HepG2 (cell line): ENCODE results near the gene PMM2. TPM values are rescaled to one million over a fixed set of nuclear protein-coding genes. Genes with fewer than 3 reads are reported as not detected.

Experiments
- FOXP1 ChIP-seq, 2 experiments: fragments of 450-650 bp in 1 of 2; IDR thresholded peaks; 2 replicates each; pipeline ENCODE4 v1.6.1; 2017 to 2018; ENCODE audit warnings: antibody characterized with exemption in 1 of 2
- FUBP1 ChIP-seq: sonication (generic); formaldehyde crosslinking; IDR thresholded peaks from 2 replicates; pipeline ENCODE4 v1.5.1; 2020; ENCODE audit warnings: missing genetic modification reagents, mild to moderate bottlenecking, borderline replicate concordance
- GLMP ChIP-seq: sonication (generic); formaldehyde crosslinking; IDR thresholded peaks from 2 replicates; pipeline ENCODE4 v1.9.0; 2021; ENCODE audit warnings: missing genetic modification reagents, mild to moderate bottlenecking, borderline replicate concordance
- GMEB1 ChIP-seq: sonication (generic); formaldehyde crosslinking; IDR thresholded peaks from 2 replicates; pipeline ENCODE4 v1.5.1; 2020; ENCODE audit warnings: missing genetic modification reagents, mild to moderate bottlenecking, borderline replicate concordance
- HOXD1 ChIP-seq: sonication (generic); formaldehyde crosslinking; IDR thresholded peaks from 2 replicates; pipeline ENCODE4 v1.5.0; 2020; ENCODE audit warnings: missing genetic modification reagents
- LCORL ChIP-seq, 2 experiments: fragments of 450-650 bp in 1 of 2; sonication (generic) in 1 of 2; formaldehyde crosslinking in 1 of 2; IDR thresholded peaks; 2 replicates each; pipeline versions ENCODE4 v1.5.0 to v1.6.1; 2017 to 2020; ENCODE audit warnings: antibody characterized with exemption in 1 of 2, missing genetic modification reagents in 1 of 2
- MLX ChIP-seq: IDR thresholded peaks from 2 replicates; pipeline ENCODE4 v1.6.1; 2016
- NR2F2 ChIP-seq: IDR thresholded peaks from 2 replicates; pipeline ENCODE4 v1.6.1; 2012; ENCODE audit warnings: low read depth, inconsistent platforms, borderline replicate concordance
- SNAPC2 ChIP-seq: sonication (generic); formaldehyde crosslinking; IDR thresholded peaks from 2 replicates; pipeline ENCODE4 v1.8.1; 2022; ENCODE audit warnings: mild to moderate bottlenecking, missing genetic modification reagents
- SRF ChIP-seq: IDR thresholded peaks from 2 replicates; pipeline ENCODE4 v1.6.1; 2011; ENCODE audit warnings: mild to moderate bottlenecking, low read depth, low read length, moderate library complexity
- ZBTB38 ChIP-seq: sonication (generic); formaldehyde crosslinking; IDR thresholded peaks from 2 replicates; pipeline ENCODE4 v1.5.1; 2020; ENCODE audit warnings: mild to moderate bottlenecking, missing genetic modification reagents
- ZBTB46 ChIP-seq: sonication (generic); formaldehyde crosslinking; IDR thresholded peaks from 2 replicates; pipeline ENCODE4 v1.4.0; 2020; ENCODE audit warnings: mild to moderate bottlenecking, missing genetic modification reagents, borderline replicate concordance
- ZFAT ChIP-seq: sonication (generic); formaldehyde crosslinking; conservative IDR thresholded peaks from 2 replicates; pipeline ENCODE4 v1.8.1; 2023; ENCODE audit warnings: missing genetic modification reagents, inconsistent platforms
- ZGPAT ChIP-seq: IDR thresholded peaks from 2 replicates; pipeline ENCODE4 v1.6.1; 2016; ENCODE audit warnings: mild to moderate bottlenecking
- ZNF121 ChIP-seq: sonication (generic); formaldehyde crosslinking; IDR thresholded peaks from 2 replicates; pipeline ENCODE4 v1.5.0; 2020; ENCODE audit warnings: mild to moderate bottlenecking, missing genetic modification reagents
- ZNF350 ChIP-seq: sonication (generic); formaldehyde crosslinking; IDR thresholded peaks from 2 replicates; pipeline ENCODE4 v1.4.0; 2020; ENCODE audit warnings: mild to moderate bottlenecking, low read depth, missing genetic modification reagents, borderline replicate concordance
- ZNF44 ChIP-seq: sonication (generic); formaldehyde crosslinking; IDR thresholded peaks from 2 replicates; pipeline ENCODE4 v1.5.1; 2020; ENCODE audit warnings: mild to moderate bottlenecking, missing genetic modification reagents
- ZNF468 ChIP-seq: sonication (generic); formaldehyde crosslinking; IDR thresholded peaks from 2 replicates; pipeline ENCODE4 v1.8.0; 2022; ENCODE audit warnings: mild to moderate bottlenecking, moderate library complexity, missing genetic modification reagents
- ZNF556 ChIP-seq: sonication (generic); formaldehyde crosslinking; IDR thresholded peaks from 2 replicates; pipeline ENCODE4 v1.4.0; 2020; ENCODE audit warnings: mild to moderate bottlenecking, missing genetic modification reagents, borderline replicate concordance
- polyA plus RNA-seq, 8 experiments: library from polyadenylated mRNA; depleted of rRNA in 3 of 8; stranded (reverse) in 7 of 8; unstranded in 1 of 8; fragments of >200 nt; fragmentation: Illumina TruSeq in 4 of 8; extraction: Trizol in 4 of 8; gene quantifications; 2 replicates each; pipeline versions ENCODE4 v1.2.1 to v1.2.3, GENCODE V29; 2011 to 2016; ENCODE audit warnings: low read depth in 4 of 8, missing spikeins in 1 of 8, mixed read lengths in 1 of 8; ENCODE audit not compliant: insufficient read depth in 1 of 8
- total RNA-seq, 5 experiments: library from RNA; depleted of rRNA; stranded (reverse); fragments of >200 nt; fragmentation: Illumina TruSeq; extraction: Trizol; gene quantifications; 2 replicates each; pipeline ENCODE4 v1.2.3, GENCODE V29; 2016; ENCODE audit warnings: low read depth in 1 of 5

The PMM2 gene
- total and polyA plus RNA-seq, 2 of the 13 experiments (the other 11 are each of a cell fraction or from before 2014, with no cell fraction given), result 52.2 to 93.7 TPM

GRCh38 chr16:8859913-8860881 is 62.6 kb downstream of the PMM2 start (continued):
- TF ChIP-seq LCORL (IDR thresholded peaks at IDR 0.05) (no peak), LCORL (CRISPR knock-in tag; IDR thresholded peaks at IDR 0.05) (peak; percentile 93), SNAPC2 (CRISPR knock-in tag) (no peak; the same call in 1 of the 2 replicates), GMEB1 (CRISPR knock-in tag) (peak; percentile 60; the same call in 1 of the 2 replicates), GLMP (CRISPR knock-in tag) (no peak), ZGPAT (CRISPR knock-in tag) (peak; percentile 85), MLX (CRISPR knock-in tag) (peak; percentile 77; the same call in 1 of the 2 replicates), FUBP1 (CRISPR knock-in tag) (0 out of 2 replicates have a peak, but pooled peaks have one; percentile 51), ZBTB38 (peak; percentile 92), ZBTB46 (CRISPR knock-in tag) (no peak), NR2F2 (no peak), ZNF44 (CRISPR knock-in tag) (no peak), FOXP1 (IDR thresholded peaks at IDR 0.05) (no peak), FOXP1 (CRISPR knock-in tag; IDR thresholded peaks at IDR 0.05) (peak; percentile 80), HOXD1 (peak; percentile 52; the same call in 1 of the 2 replicates), ZNF556 (CRISPR knock-in tag) (peak; percentile 68; the same call in 1 of the 2 replicates), ZNF468 (peak; percentile 95), ZNF121 (CRISPR knock-in tag) (peak; percentile 71), ZNF350 (CRISPR knock-in tag) (peak; percentile 92), ZFAT (CRISPR knock-in tag) (no peak), SRF (no peak)
